Endodermal cell (in vitro differentiated cells): Measurements from ENCODE around the gene HSF2BP. TPM values are rescaled to one million over a fixed set of nuclear protein-coding genes. Genes with fewer than 3 reads are reported as not detected.

Source experiments
- DNase-seq: peaks from one replicate; pipeline ENCODE4 v3.0.0-alpha.2; 2017
- H3K27ac ChIP-seq: 2 replicates; pipeline ENCODE4 v1.5.1; 2013; ENCODE audit warnings: mild to moderate bottlenecking, low read depth, low read length, moderate library complexity
- H3K27me3 ChIP-seq: 2 replicates; pipeline ENCODE4 v1.6.1; 2013; ENCODE audit warnings: mild to moderate bottlenecking, low read length, moderate library complexity; ENCODE audit not compliant: insufficient read depth, control insufficient read depth, poor library complexity, severe bottlenecking
- H3K36me3 ChIP-seq: 2 replicates; pipeline ENCODE4 v1.7.0; 2013; ENCODE audit warnings: mild to moderate bottlenecking, low read length, moderate library complexity; ENCODE audit not compliant: control insufficient read depth, insufficient read depth
- H3K4me1 ChIP-seq: one replicate; pipeline ENCODE4 v1.7.0; 2013; ENCODE audit warnings: low read length; ENCODE audit not compliant: control insufficient read depth, insufficient read depth
- H3K4me3 ChIP-seq: 2 replicates; pipeline ENCODE4 v1.5.1; 2013; ENCODE audit warnings: mild to moderate bottlenecking, low read length, moderate library complexity
- H3K9ac ChIP-seq: 2 replicates; pipeline ENCODE4 v1.6.1; 2013; ENCODE audit warnings: mild to moderate bottlenecking, low read length, moderate library complexity; ENCODE audit not compliant: poor library complexity, severe bottlenecking; ENCODE audit errors: extremely low read depth
- H3K9me3 ChIP-seq: 2 replicates; pipeline ENCODE4 v1.6.1; 2013; ENCODE audit warnings: mild to moderate bottlenecking, low read length, moderate library complexity; ENCODE audit not compliant: control insufficient read depth
- H3K27ac Mint-ChIP-seq: 2 replicates; pipeline ENCODE4 v1.8.0; 2020; ENCODE audit warnings: mixed read lengths
- H3K27me3 Mint-ChIP-seq: 2 replicates; pipeline ENCODE4 v1.8.0; 2021; ENCODE audit warnings: mild to moderate bottlenecking, mixed read lengths; ENCODE audit not compliant: insufficient read depth
- H3K36me3 Mint-ChIP-seq: 2 replicates; pipeline ENCODE4 v1.8.0; 2020; ENCODE audit warnings: low read depth, mixed read lengths
- H3K4me1 Mint-ChIP-seq: 2 replicates; pipeline ENCODE4 v1.8.0; 2020; ENCODE audit warnings: mixed read lengths
- H3K4me3 Mint-ChIP-seq: 2 replicates; pipeline ENCODE4 v1.8.0; 2020; ENCODE audit warnings: mild to moderate bottlenecking, moderate library complexity, mixed read lengths
- H3K9me3 Mint-ChIP-seq: 2 replicates; pipeline ENCODE4 v1.8.0; 2020; ENCODE audit warnings: mild to moderate bottlenecking, mixed read lengths
- CTCF ChIP-seq: fragments of 200-600 bp; sonication (generic); conservative IDR thresholded peaks from 2 replicates; pipeline ENCODE4 v1.5.0; 2021; ENCODE audit warnings: antibody characterized with exemption, mild to moderate bottlenecking
- WGBS, 2 experiments: methylation state at CpG; one replicate each; pipeline versions ENCODE4 v1.1.5 to v1.1.7; 2013; ENCODE audit warnings: missing lambda C conversion rate in 2 of 2, mixed read lengths in 1 of 2; ENCODE audit not compliant: insufficient coverage in 1 of 2, insufficient read length in 1 of 2; 5-methylcytosine and 5-hydroxymethylcytosine counted together
- total RNA-seq, 2 donors: library from RNA; stranded (reverse); fragmentation: NEBNext Ultra II Directional in 1 of 2; extraction: Animal tissue kit (Norgen Biotek cat#: 25700) in 1 of 2; gene quantifications; 2 replicates in 1 of 2; 3 replicates in 1 of 2; pipeline ENCODE4 v1.2.1, GENCODE V29; 2021

Gene HSF2BP
- total RNA-seq, 2 donors from 2014 or later: 1.7 to 1.9 TPM

GRCh38 chr21:43665879-43666278, 6.6 kb upstream of the HSF2BP start:
- H3K9ac ChIP-seq: no peak overlapping the region
- Mint-ChIP-seq H3K27me3 (no peaks in the 10 kb centered on the region), H3K36me3 (peaks cover 66% of the 10 kb centered on the region), H3K4me3 (no peak overlapping the region), H3K4me1 (peaks cover 10% of the 10 kb centered on the region), H3K27ac (no peak overlapping the region), H3K9me3 (no peaks in the 10 kb centered on the region)
- no peaks in the 10 kb centered on the region for H3K9me3 ChIP-seq
- TF ChIP-seq CTCF: no peak
- DNase-seq: no peak
- no peak overlapping the region for H3K4me3 ChIP-seq
- H3K36me3 ChIP-seq: peaks cover 58% of the 10 kb centered on the region
- no peaks in the 10 kb centered on the region for H3K27me3 ChIP-seq
- 94 to 95% methylated on average over 4 of the region's 4 CpGs for WGBS, 2 experiments
- H3K27ac ChIP-seq: no peak overlapping the region
- no peaks in the 10 kb centered on the region for H3K4me1 ChIP-seq

DNA sequence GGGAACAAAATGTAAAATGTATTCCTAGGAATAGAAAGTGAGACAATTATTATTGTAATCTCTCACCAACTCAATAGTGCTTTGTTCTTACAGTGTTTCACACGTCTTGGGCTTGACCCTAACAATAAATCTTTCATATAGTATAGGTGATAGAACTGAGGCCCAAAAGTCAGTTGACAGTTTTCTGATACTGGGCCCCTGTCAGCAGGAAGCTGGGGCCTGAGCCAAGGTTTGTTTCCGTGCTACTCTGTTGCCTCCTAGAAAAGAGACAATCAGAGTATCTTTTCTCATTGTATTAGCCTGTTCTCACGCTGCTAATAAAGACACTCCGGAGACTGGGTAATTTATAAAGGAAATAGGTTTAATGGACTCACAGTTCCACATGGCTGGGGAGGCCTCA, 5.1 kb upstream of the HSF2BP start:
- H3K27me3 Mint-ChIP-seq: no peaks in the 10 kb centered on the region
- Histone ChIP-seq H3K36me3 (peaks cover 46% of the 10 kb centered on the region), H3K27ac (no peak overlapping the region), H3K4me3 (no peak overlapping the region), H3K27me3 (no peaks in the 10 kb centered on the region), H3K9me3 (no peaks in the 10 kb centered on the region), H3K9ac (no peak overlapping the region), H3K4me1 (no peaks in the 10 kb centered on the region)
- peaks cover 19% of the 10 kb centered on the region for H3K4me1 Mint-ChIP-seq
- DNase-seq: no peak
- 69 to 100% methylated on average over 2 to 4 of the region's 4 CpGs for WGBS, 2 experiments
- TF ChIP-seq CTCF: no peak
- no peak overlapping the region for H3K4me3 Mint-ChIP-seq
- H3K9me3 Mint-ChIP-seq: no peaks in the 10 kb centered on the region
- no peak overlapping the region for H3K27ac Mint-ChIP-seq
- peaks cover 54% of the 10 kb centered on the region for H3K36me3 Mint-ChIP-seq

- Histone ChIP-seq H3K4me3 (no peak overlapping the region), H3K9ac (no peak overlapping the region), H3K27me3 (no peaks in the 10 kb centered on the region), H3K36me3 (peaks cover 46% of the 10 kb centered on the region), H3K4me1 (no peaks in the 10 kb centered on the region), H3K27ac (no peak overlapping the region), H3K9me3 (no peaks in the 10 kb centered on the region)
- no peaks in the 10 kb centered on the region for H3K27me3 Mint-ChIP-seq
- no peak overlapping the region for H3K4me3 Mint-ChIP-seq
- peaks cover 54% of the 10 kb centered on the region for H3K36me3 Mint-ChIP-seq
- 85 to 96% methylated on average over 8 to 9 of the region's 9 CpGs for WGBS, 2 experiments
- no peak for TF ChIP-seq CTCF
- peaks cover 19% of the 10 kb centered on the region for H3K4me1 Mint-ChIP-seq
- H3K27ac Mint-ChIP-seq: no peak overlapping the region
- peaks cover 3% of the 10 kb centered on the region for H3K9me3 Mint-ChIP-seq
- no peak for DNase-seq
Measured at GRCh38 chr21:43663033-43663432, 3.7 kb upstream of the HSF2BP start.
